Fibroblast of lung (primary cell): Measurements from ENCODE around the gene CDS2. TPM values are rescaled to one million over a fixed set of nuclear protein-coding genes. Genes with fewer than 3 reads are reported as not detected.

Source experiments
- DNase-seq, 2 donors: peaks; one replicate each; pipeline versions ENCODE4 v3.0.0 to v3.0.0-alpha.2; 2010; ENCODE audit warnings: low read depth in 2 of 2
- H2AFZ ChIP-seq: 2 replicates; pipeline ENCODE4 v1.5.1; 2012; ENCODE audit warnings: low read length, control low read depth, inconsistent platforms
- H3K27ac ChIP-seq: 2 replicates; pipeline ENCODE4 v1.5.1; 2011; ENCODE audit warnings: low read length, control low read depth; ENCODE audit not compliant: insufficient read depth
- H3K27me3 ChIP-seq: 2 replicates; pipeline ENCODE4 v1.5.1; 2011; ENCODE audit warnings: mild to moderate bottlenecking, low read length; ENCODE audit not compliant: control insufficient read depth, insufficient read depth
- H3K36me3 ChIP-seq: 2 replicates; pipeline ENCODE4 v1.5.1; 2011; ENCODE audit warnings: low read length; ENCODE audit not compliant: control insufficient read depth, insufficient read depth
- H3K4me1 ChIP-seq: 2 replicates; pipeline ENCODE4 v1.5.1; 2011; ENCODE audit warnings: low read length; ENCODE audit not compliant: control insufficient read depth, insufficient read depth; ENCODE audit errors: extremely low read depth
- H3K4me2 ChIP-seq: 2 replicates; pipeline ENCODE4 v1.5.1; 2011; ENCODE audit warnings: low read length, control low read depth; ENCODE audit not compliant: insufficient read depth; ENCODE audit errors: extremely low read depth
- H3K4me3 ChIP-seq, 4 experiments: fragments of 200-600 bp in 1 of 4; sonication (generic) in 1 of 4; replicated peaks in 1 of 4; 2 replicates each; pipeline ENCODE4 v1.5.1; 2011 to 2016; ENCODE audit warnings: low read length in 4 of 4, low read depth in 3 of 4, mild to moderate bottlenecking in 3 of 4, control low read depth in 2 of 4, inconsistent platforms in 1 of 4, mixed read lengths in 1 of 4; ENCODE audit not compliant: insufficient read depth in 1 of 4; ENCODE audit errors: control extremely low read depth in 1 of 4
- H3K79me2 ChIP-seq: 2 replicates; pipeline ENCODE4 v1.5.1; 2012; ENCODE audit warnings: mild to moderate bottlenecking, low read length, inconsistent platforms; ENCODE audit not compliant: control insufficient read depth, insufficient read depth
- H3K9ac ChIP-seq: 2 replicates; pipeline ENCODE4 v1.5.1; 2011; ENCODE audit warnings: mild to moderate bottlenecking, low read length, control low read depth; ENCODE audit not compliant: insufficient read depth
- H3K9me3 ChIP-seq: 2 replicates; pipeline ENCODE4 v1.5.1; 2012; ENCODE audit warnings: low read depth, low read length; ENCODE audit not compliant: control insufficient read depth, insufficient read depth
- H4K20me1 ChIP-seq: 2 replicates; pipeline ENCODE4 v1.5.1; 2011; ENCODE audit warnings: low read length; ENCODE audit not compliant: control insufficient read depth, insufficient read depth; ENCODE audit errors: extremely low read depth
- CTCF ChIP-seq, 2 donors: IDR thresholded peaks in 1 of 2; conservative IDR thresholded peaks in 1 of 2; 1 replicate in 1 of 2; 2 replicates in 1 of 2; pipeline ENCODE4 v1.5.1; 2011 to 2012; ENCODE audit warnings: low read length in 2 of 2, control low read depth in 1 of 2, inconsistent platforms in 1 of 2, low read depth in 1 of 2, mild to moderate bottlenecking in 1 of 2
- EZH2 ChIP-seq: IDR thresholded peaks from 2 replicates; pipeline ENCODE4 v1.5.1; 2012; ENCODE audit warnings: low read length, control low read depth, mild to moderate bottlenecking; ENCODE audit errors: missing control alignments
- polyA plus RNA-seq, 2 donors: library from polyadenylated mRNA; depleted of rRNA in 1 of 2; stranded (reverse) in 1 of 2; unstranded in 1 of 2; fragments of >200 nt; gene quantifications; 2 replicates each; pipeline ENCODE4 v1.2.1, GENCODE V29; 2011 to 2012; ENCODE audit warnings: missing spikeins in 1 of 2
- total RNA-seq: library from RNA; depleted of rRNA; stranded (reverse); fragments of >200 nt; gene quantifications from 2 replicates; pipeline ENCODE4 v1.2.1, GENCODE V29; 2014

CDS2 gene
- total and polyA plus RNA-seq, 2 donors (not counting 1 experiment from before 2014, with no cell fraction given), result 32.7 to 59.7 TPM

DNA sequence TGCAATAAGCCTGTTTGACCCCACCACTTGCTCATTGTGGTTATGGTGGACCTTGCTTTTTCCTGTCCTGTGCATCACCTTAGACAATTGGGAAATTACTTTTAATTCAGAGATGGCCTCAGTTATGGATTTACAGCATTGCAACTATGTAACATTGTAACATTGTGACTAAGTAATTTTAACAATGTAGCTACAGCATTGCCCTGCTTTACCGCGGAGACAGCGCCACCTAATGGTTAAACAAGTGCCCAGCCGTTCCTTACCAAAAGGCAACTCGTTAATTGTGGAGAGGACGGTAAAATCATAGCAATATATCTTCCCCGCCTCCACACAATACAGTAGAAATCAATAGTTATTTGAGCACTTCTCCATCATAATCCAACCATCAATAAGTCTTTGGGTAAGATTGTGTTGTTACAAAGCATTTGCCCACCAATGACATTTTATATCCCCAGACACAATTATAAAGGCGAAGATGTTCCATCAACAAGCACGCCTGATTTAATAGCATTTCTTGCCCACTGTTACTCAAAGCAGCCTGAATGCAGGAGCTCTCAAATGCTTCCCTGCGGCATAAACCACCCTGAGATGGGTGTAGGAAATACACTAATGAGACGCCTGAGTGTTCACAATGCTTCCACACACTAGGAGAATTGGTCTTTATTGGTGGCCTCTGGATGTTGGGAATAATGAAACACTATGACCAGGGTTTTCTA, 96.3 kb downstream of the CDS2 start:
- Histone ChIP-seq H3K9me3 (no peaks in the 10 kb centered on the region), H3K36me3 (no peaks in the 10 kb centered on the region), H3K27ac (no peak overlapping the region), H3K27me3 (no peaks in the 10 kb centered on the region), H3K4me3 (no peak overlapping the region), H3K79me2 (no peaks in the 10 kb centered on the region), H3K4me1 (no peaks in the 10 kb centered on the region), H3K9ac (no peak overlapping the region), H4K20me1 (no peaks in the 10 kb centered on the region), H3K4me2 (no peak overlapping the region), H2AFZ (no peak overlapping the region)
- TF ChIP-seq EZH2 (no peak), CTCF (conservative IDR thresholded peaks at IDR 0.05 in 1 of 2, IDR thresholded peaks at IDR 0.05 in 1 of 2; ENCODE audit: low read depth in 1 of 2, low read length in 2 of 2) (peak; percentile 81 to 97)
- DNase-seq, result peak; percentile 46 to 66

DNA sequence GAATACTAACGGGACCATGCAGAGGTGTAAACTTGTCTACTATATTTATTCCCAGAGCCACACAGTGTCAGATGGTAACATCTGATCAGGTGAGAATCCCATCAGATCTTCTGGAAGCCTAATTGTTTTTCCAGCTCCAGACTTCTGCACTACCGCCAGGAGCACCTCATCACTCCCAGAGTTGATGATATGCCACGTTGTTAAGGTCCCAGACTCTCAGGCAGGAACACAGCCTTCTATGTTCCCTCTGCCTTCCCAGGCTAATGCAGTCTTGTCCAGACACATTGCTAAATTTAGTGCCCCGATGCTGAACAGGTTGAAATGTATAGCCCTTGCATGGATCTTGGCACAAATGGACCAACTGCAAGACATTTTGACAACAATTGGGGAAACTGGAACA, 103.7 kb downstream of the CDS2 start:
- TF ChIP-seq EZH2, result no peak
- TF ChIP-seq CTCF (conservative IDR thresholded peaks at IDR 0.05 in 1 of 2, IDR thresholded peaks at IDR 0.05 in 1 of 2; ENCODE audit: low read depth in 1 of 2, low read length in 2 of 2), result no peak
- H3K4me1 ChIP-seq, result no peaks in the 10 kb centered on the region
- H3K36me3 ChIP-seq, result no peaks in the 10 kb centered on the region
- H3K9ac ChIP-seq, result no peak overlapping the region
- H3K27ac ChIP-seq, result no peak overlapping the region
- H3K79me2 ChIP-seq, result no peaks in the 10 kb centered on the region
- H2AFZ ChIP-seq, result no peak overlapping the region
- no peak overlapping the region for H3K4me2 ChIP-seq
- no peaks in the 10 kb centered on the region for H3K9me3 ChIP-seq
- H3K4me3 ChIP-seq, result no peak overlapping the region
- peaks cover 6% of the 10 kb centered on the region for H3K27me3 ChIP-seq
- no peak for DNase-seq
- no peaks in the 10 kb centered on the region for H4K20me1 ChIP-seq

DNA sequence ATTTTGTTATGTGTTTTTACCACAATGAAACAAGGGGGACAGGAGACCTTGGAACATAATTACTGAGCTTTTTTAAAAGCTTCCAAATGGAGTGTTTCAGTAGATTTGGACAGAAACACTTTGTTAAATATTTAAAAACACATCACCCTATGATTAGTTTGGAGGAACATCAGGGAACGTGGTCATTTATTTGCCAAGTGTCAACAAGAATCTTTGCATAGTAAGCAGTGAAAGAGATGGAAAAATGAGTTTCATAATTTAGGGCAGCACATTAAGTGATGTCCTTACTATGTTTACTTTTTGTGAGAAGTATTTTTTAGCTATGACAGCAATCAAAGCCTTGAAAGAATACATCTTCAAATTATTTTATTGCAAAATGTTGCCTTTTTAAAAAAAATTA, 107.3 kb downstream of the CDS2 start:
- Histone ChIP-seq H2AFZ (no peak overlapping the region), H3K36me3 (no peaks in the 10 kb centered on the region), H3K27ac (no peak overlapping the region), H3K9ac (no peak overlapping the region), H3K27me3 (peaks cover 6% of the 10 kb centered on the region), H3K9me3 (no peaks in the 10 kb centered on the region), H3K4me1 (no peaks in the 10 kb centered on the region), H3K4me2 (no peak overlapping the region), H3K79me2 (no peaks in the 10 kb centered on the region), H3K4me3 (no peak overlapping the region), H4K20me1 (no peaks in the 10 kb centered on the region)
- no peak for TF ChIP-seq EZH2
- no peak for TF ChIP-seq CTCF (conservative IDR thresholded peaks at IDR 0.05 in 1 of 2, IDR thresholded peaks at IDR 0.05 in 1 of 2; ENCODE audit: low read depth in 1 of 2, low read length in 2 of 2)
- no peak for DNase-seq
